Measurements from ENCODE around the gene CD3E. TPM values are rescaled to one million over a fixed set of nuclear protein-coding genes. Genes with fewer than 3 reads are reported as not detected.

CD3E gene
- total and polyA plus RNA-seq, 2 of the 13 experiments (the other 11 are each of a cell fraction or from before 2014, with no cell fraction given) = not detected

- Histone ChIP-seq H2AFZ (ENCODE audit: low read length) (peak within 1 kb of the TSS; percentile 25), H3K4me1 (ENCODE audit: insufficient read depth, low read length) (peaks cover 34% of the 10 kb centered on the region), H3K9me3 (ENCODE audit: low read length) (no peaks in the 10 kb centered on the region), H3K79me2 (ENCODE audit: insufficient read depth, low read length) (no peaks in the 10 kb centered on the region), H3K36me3 (replicated peaks in 1 of 2; ENCODE audit: control insufficient read depth in 1 of 2, insufficient read depth in 2 of 2, low read length in 2 of 2) (no peaks in the 10 kb centered on the region), H3K27ac (ENCODE audit: extremely low read length, insufficient read depth, low read length) (no peak within 1 kb of the TSS), H4K20me1 (ENCODE audit: insufficient read depth, low read length) (no peaks in the 10 kb centered on the region), H3K4me3 (replicated peaks in 1 of 3; ENCODE audit: insufficient read depth in 1 of 3, low read depth in 2 of 3, low read length in 3 of 3) (no peak within 1 kb of the TSS), H3K27me3 (ENCODE audit: control insufficient read depth in 1 of 2, insufficient read depth in 2 of 2, low read length in 2 of 2) (peaks cover 3 to 23% of the 10 kb centered on the region in 2 experiments; a peak in 2 of 5 replicates), H3K4me2 (ENCODE audit: low read depth, low read length) (peak within 1 kb of the TSS; percentile 33; the same call in 1 of the 2 replicates), H3K9ac (ENCODE audit: insufficient read depth, low read depth, low read length) (no peak within 1 kb of the TSS)
- in situ Hi-C loops (cut with HindIII; ENCODE audit: extremely low pct_ligation_motif_present, low pct_unique_long_range_greater_than_20kb) = no loop called here
- DNase-seq (ENCODE audit: low spot score) (peak; percentile 20), ATAC-seq (peak; percentile 60), FAIRE-seq (no peak)
- intact Hi-C loops (cut with micrococcal nuclease; ENCODE audit: unreplicated experiment) = no loop called here
- TF ChIP-seq, protein P1, sequence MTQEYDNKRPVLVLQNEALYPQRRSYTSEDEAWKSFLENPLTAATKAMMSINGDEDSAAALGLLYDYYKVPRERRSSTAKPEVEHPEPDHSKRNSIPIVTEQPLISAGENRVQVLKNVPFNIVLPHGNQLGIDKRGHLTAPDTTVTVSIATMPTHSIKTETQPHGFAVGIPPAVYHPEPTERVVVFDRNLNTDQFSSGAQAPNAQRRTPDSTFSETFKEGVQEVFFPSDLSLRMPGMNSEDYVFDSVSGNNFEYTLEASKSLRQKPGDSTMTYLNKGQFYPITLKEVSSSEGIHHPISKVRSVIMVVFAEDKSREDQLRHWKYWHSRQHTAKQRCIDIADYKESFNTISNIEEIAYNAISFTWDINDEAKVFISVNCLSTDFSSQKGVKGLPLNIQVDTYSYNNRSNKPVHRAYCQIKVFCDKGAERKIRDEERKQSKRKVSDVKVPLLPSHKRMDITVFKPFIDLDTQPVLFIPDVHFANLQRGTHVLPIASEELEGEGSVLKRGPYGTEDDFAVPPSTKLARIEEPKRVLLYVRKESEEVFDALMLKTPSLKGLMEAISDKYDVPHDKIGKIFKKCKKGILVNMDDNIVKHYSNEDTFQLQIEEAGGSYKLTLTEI (CRISPR knock-in tag; conservative IDR thresholded peaks at IDR 0.05) = no peak
- TF ChIP-seq ZNF276 (CRISPR knock-in tag; IDR thresholded peaks at IDR 0.05; ENCODE audit: low read depth) = no peak
- peak; percentile 68 for TF ChIP-seq FOSL2 (CRISPR knock-in tag; IDR thresholded peaks at IDR 0.05)
- peak; percentile 48; the same call in 1 of the 2 replicates for TF ChIP-seq ETV5 (CRISPR knock-in tag; IDR thresholded peaks at IDR 0.05; ENCODE audit: borderline replicate concordance)
- TF ChIP-seq ZNF547 (CRISPR knock-in tag; IDR thresholded peaks at IDR 0.05) = no peak
- 0 out of 2 replicates have a peak, but pooled peaks have one; percentile 52 for TF ChIP-seq ZNF317 (CRISPR knock-in tag; IDR thresholded peaks at IDR 0.05)
- TF ChIP-seq, protein P2, sequence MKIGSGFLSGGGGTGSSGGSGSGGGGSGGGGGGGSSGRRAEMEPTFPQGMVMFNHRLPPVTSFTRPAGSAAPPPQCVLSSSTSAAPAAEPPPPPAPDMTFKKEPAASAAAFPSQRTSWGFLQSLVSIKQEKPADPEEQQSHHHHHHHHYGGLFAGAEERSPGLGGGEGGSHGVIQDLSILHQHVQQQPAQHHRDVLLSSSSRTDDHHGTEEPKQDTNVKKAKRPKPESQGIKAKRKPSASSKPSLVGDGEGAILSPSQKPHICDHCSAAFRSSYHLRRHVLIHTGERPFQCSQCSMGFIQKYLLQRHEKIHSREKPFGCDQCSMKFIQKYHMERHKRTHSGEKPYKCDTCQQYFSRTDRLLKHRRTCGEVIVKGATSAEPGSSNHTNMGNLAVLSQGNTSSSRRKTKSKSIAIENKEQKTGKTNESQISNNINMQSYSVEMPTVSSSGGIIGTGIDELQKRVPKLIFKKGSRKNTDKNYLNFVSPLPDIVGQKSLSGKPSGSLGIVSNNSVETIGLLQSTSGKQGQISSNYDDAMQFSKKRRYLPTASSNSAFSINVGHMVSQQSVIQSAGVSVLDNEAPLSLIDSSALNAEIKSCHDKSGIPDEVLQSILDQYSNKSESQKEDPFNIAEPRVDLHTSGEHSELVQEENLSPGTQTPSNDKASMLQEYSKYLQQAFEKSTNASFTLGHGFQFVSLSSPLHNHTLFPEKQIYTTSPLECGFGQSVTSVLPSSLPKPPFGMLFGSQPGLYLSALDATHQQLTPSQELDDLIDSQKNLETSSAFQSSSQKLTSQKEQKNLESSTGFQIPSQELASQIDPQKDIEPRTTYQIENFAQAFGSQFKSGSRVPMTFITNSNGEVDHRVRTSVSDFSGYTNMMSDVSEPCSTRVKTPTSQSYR (CRISPR knock-in tag; IDR thresholded peaks at IDR 0.05; ENCODE audit: borderline replicate concordance) = 0 out of 2 replicates have a peak, but pooled peaks have one; percentile 22
- CTCF ChIA-PET (ENCODE audit: low intra/inter-chr PET ratio, low total read pairs) = no interaction called here
- POLR2A ChIA-PET = no interaction called here
- no TSS peak for BruUV-seq (replicated peaks)
- WGBS (ENCODE audit: low lambda C conversion rate) = 16% methylated on average over 8 of the region's 13 CpGs
These were observed 38.1 kb downstream of the CD3E start, which contains the start of gene CD3D for GRCh38 chr11:118342503-118343161. Gene CD3D (minus strand): TSS chr11:118342705. CDS start chr11:118342607, 98 bp downstream.
